ENCODE measurements around the gene TRIM25. TPM values are rescaled to one million over a fixed set of nuclear protein-coding genes. Genes with fewer than 3 reads are reported as not detected.

Gene TRIM25
- total RNA-seq, 1 donor from 2014 or later, result 70.0 TPM

GRCh38 chr17:56884483-56885311 lies 29.2 kb downstream of the TRIM25 start:
- Histone ChIP-seq H3K4me3 (no peak overlapping the region), H3K36me3 (peaks cover 0 to 18% of the 10 kb centered on the region in 2 donors), H3K27ac (no peak overlapping the region), H3K27me3 (no peaks in the 10 kb centered on the region), H3K4me1 (peaks cover 4% of the 10 kb centered on the region), H3K9me3 (no peaks in the 10 kb centered on the region)
- DNase-seq (ENCODE audit: extremely low spot score in 2 of 2), result no peak
- intact Hi-C loops (cut with DNase I), result no loop called here
- TF ChIP-seq POLR2AphosphoS5 (IDR thresholded peaks at IDR 0.05; ENCODE audit: insufficient read depth in 1 of 2, low read depth in 1 of 2) (no peak), CTCF (IDR thresholded peaks at IDR 0.05) (no peak), POLR2A (IDR thresholded peaks at IDR 0.05) (no peak)

GRCh38 chr17:56883616-56884015 lies 30.2 kb downstream of the TRIM25 start:
- Histone ChIP-seq H3K4me3 (no peak overlapping the region), H3K9me3 (no peaks in the 10 kb centered on the region), H3K27me3 (no peaks in the 10 kb centered on the region), H3K27ac (no peak overlapping the region), H3K4me1 (no peaks in the 10 kb centered on the region), H3K36me3 (peaks cover 0 to 16% of the 10 kb centered on the region in 2 donors)
- no peak for TF ChIP-seq POLR2AphosphoS5 (IDR thresholded peaks at IDR 0.05; ENCODE audit: insufficient read depth in 1 of 2, low read depth in 1 of 2)
- TF ChIP-seq CTCF (IDR thresholded peaks at IDR 0.05), result no peak
- no peak for TF ChIP-seq POLR2A (IDR thresholded peaks at IDR 0.05)
- intact Hi-C loops (cut with DNase I), result no loop called here
- DNase-seq (ENCODE audit: extremely low spot score in 2 of 2), result no peak

- Histone ChIP-seq H3K27ac (no peak overlapping the region), H3K4me1 (no peaks in the 10 kb centered on the region), H3K9me3 (no peaks in the 10 kb centered on the region), H3K27me3 (no peaks in the 10 kb centered on the region), H3K4me3 (no peak overlapping the region), H3K36me3 (no peaks in the 10 kb centered on the region)
- intact Hi-C loops (cut with DNase I), result no loop called here
- DNase-seq (ENCODE audit: extremely low spot score in 2 of 2), result no peak
- TF ChIP-seq POLR2AphosphoS5 (IDR thresholded peaks at IDR 0.05; ENCODE audit: insufficient read depth in 1 of 2, low read depth in 1 of 2) (no peak), POLR2A (IDR thresholded peaks at IDR 0.05) (no peak), CTCF (IDR thresholded peaks at IDR 0.05) (no peak)
Measured at GRCh38 chr17:56881685-56882295, 32.1 kb downstream of the TRIM25 start.

- no peak for TF ChIP-seq POLR2AphosphoS5 (IDR thresholded peaks at IDR 0.05; ENCODE audit: insufficient read depth in 1 of 2, low read depth in 1 of 2)
- TF ChIP-seq POLR2A (IDR thresholded peaks at IDR 0.05), result no peak
- no peak for TF ChIP-seq CTCF (IDR thresholded peaks at IDR 0.05)
- Histone ChIP-seq H3K4me3 (no peak overlapping the region), H3K9me3 (no peaks in the 10 kb centered on the region), H3K36me3 (no peaks in the 10 kb centered on the region), H3K4me1 (no peaks in the 10 kb centered on the region), H3K27me3 (no peaks in the 10 kb centered on the region), H3K27ac (no peak overlapping the region)
- intact Hi-C loops (cut with DNase I), result no loop called here
- DNase-seq (ENCODE audit: extremely low spot score in 2 of 2), result no peak
Measured at GRCh38 chr17:56880571-56880970, 33.3 kb downstream of the TRIM25 start.

- Histone ChIP-seq H3K9me3 (no peaks in the 10 kb centered on the region), H3K4me3 (no peak overlapping the region), H3K4me1 (no peaks in the 10 kb centered on the region), H3K27ac (no peak overlapping the region), H3K36me3 (no peaks in the 10 kb centered on the region), H3K27me3 (no peaks in the 10 kb centered on the region)
- TF ChIP-seq POLR2AphosphoS5 (IDR thresholded peaks at IDR 0.05; ENCODE audit: insufficient read depth in 1 of 2, low read depth in 1 of 2) (no peak), CTCF (IDR thresholded peaks at IDR 0.05) (no peak), POLR2A (IDR thresholded peaks at IDR 0.05) (no peak)
- no peak for DNase-seq (ENCODE audit: extremely low spot score in 2 of 2)
- intact Hi-C loops (cut with DNase I), result no loop called here
Measured at GRCh38 chr17:56880133-56880532, 33.7 kb downstream of the TRIM25 start.

Measured in vagina (tissue), 2 donors.